ENCODE data around the gene RFC2.

The RFC2 gene

DNA sequence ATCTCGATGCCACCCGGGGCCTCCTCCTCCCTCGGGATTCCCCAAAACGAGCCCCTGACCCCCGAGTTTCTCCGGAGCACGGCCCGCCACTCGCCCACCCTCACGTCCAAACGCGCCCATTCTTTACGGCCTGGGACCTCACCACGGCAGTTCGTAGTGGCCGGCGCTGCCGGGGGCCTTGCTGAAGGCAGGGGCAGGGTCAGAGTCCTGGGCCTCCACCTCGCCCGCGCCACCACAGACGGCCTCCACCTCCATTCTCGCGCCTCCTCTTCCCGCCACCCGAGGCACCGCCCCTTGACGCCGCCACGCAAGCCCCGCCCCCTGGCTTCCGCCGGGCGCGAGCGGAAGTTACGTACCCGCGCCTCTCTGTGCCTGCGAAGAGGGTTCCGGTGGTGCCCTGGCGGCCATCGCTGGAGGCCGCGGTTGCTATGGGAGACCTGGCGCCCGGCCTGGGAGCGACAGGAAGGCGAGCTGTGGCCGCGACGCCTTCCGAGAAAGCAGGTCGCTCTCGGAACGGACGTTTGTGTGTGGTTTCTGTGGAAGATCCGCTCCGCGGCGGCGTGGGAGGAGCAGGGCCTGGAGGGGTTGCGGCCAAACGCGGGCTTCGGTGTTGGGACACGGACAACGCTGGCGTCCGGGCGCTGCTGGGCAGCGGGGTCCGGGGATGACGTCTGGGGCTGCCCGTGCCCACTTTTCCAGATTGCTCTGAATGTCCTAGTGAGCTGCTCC is at the start of gene RFC2:
RFC2 (minus strand) TSS at position 271 of the 729 bp plus-strand sequence; CDS start at position 255, 16 bp downstream.
- DNase-seq = peak; percentile 90

DNA sequence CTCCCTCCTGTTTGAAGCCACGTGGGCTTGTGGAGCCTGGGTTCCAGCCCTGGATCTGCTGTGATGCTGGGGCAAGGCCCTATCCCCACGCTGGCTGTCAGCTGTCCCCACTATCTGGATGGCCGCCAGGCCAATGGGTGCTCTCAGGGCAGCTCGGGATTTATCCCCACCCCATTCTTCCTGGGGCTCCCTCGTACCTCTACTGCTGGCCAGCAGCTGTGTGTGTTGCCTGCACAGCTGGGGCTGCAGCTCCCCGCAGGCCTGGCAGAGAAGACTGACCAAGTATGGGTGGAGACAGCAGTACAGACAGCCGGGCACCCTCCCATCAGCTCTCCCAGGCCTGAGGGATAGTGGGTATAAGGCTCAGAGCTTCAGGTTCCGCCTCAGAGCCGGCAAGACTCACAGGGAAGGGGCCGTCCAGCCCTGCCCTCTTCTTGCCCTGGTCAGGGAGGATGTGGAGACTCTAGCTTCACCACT is 48.6 kb upstream of the RFC2 start:
- DNase-seq = no peak

DNA sequence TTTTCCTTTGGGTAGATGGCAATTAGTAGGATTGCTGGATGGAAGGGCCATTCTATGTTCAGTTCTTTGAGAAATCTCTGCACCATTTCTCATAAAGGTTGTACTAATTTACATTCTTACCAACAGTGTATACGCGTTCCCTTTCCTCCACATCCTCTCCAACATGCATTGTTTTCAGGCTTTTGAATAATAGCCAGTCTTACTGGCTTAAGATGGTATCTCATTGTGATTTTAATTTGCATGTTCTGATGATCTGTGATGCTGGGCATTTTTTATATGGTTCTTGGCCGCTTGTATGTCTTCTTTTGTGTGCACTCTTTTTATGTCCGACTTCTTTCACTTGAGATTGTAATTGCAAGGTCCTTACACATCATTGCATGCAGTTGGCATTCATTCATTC is 46.7 kb upstream of the RFC2 start:
- no peak for DNase-seq

DNA sequence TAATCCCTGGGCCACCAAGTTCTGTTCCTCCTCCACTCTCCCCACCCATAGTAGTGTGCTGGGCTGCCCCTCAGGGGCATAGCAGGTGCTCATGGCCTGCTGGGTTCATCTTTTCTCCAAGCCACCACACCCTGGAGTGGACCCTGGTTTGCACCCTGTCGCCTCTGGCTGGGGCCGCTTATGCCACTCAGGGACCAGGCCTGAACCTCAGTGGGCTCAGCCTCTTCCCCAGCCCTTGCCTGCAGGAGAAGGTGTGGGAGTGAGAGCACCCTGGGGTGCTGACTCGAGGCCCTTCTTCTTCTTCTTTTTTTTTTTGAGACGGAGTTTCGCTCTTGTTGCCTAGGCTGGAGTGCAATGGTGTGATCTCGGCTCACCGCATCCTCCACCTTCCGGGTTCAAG is 45.2 kb upstream of the RFC2 start:
- DNase-seq = no peak

DNA sequence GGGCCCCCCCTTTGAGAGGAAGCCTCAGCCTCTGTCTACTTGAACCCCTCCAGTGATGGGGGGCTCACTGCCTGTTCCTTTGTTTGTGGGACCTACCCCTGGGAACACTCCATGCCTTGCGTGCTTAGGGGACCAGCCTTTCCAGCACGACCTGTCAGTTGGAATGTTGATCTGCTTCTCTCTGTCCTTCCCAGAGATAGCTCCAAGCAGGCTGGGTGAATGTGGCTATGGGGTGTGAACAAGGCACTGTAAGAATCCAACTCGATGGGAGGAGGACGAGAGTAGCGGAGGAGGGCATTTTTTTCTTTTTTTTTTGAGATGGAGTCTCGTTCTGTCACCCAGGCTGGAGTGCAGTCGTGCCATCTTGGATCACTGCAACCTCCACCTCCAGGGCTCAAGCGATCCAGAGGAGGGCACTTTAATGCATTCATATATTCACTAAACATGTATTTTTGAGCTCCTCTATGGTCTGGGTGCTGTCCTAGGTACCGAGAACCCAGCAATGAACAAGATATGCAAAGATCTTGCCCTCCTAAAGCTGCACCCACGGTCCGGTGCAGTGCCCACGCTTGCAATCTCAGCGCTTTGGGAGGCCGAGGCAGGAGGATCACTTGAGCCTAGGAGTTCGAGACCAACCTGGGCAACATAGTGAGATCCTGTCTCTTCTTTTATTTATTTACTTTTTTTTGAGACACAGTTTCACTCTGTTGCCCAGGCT is 43.5 kb upstream of the RFC2 start:
- no peak for DNase-seq

DNA sequence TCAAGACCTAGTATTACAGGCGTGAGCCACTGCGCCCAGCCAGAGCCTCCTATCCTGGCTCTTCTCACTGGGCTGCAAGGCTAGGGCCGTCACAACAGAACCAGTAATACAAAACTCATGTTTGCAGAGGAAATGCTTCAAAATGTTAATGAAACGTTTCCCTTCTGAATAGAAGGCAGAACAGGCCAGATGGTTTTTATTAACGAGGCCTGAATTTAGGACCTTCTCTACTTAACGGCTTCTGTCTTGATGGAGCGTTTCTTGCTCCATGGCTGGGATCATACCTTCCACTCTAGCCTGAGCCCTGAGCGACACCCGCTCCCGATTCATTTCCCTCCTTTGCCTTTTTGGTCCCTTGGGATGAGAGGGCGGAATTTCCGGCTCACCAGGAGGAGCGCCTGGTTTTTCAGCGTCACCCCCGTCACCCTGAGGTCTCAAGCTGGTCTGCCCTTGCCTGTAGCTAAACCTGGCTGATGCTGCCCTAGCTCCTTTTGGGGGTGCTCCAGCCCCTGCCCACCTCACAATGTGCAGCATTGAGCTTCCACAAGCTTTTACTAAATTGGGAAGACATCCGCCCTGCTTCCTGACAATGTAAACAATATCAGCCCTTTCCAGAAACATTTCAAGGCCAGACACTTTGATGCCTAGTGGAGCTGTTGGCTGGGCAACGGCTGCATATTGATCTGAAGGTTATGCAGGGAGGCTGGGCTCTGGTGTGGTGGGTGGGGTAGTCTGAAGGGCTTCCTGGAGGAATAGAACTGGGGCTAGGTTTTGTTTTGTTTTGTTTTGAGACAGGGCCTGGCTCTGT is 40.2 kb upstream of the RFC2 start:
- no peak for DNase-seq

DNA sequence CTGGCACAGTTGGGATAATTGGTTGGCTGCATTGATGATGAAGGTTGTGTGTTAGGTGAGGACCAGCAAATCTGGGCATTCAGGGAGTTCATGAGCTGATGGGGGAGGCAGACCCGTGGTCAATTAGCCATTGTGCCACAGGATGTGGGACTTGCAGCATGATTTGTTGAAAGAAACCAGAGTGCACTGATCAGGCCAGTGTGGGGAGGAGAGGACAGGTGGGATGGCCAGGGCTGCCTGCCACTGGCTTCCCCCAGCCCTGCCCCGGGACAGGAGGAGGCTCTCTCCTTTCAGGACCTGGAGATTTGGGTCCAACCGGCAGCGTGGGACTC is 39.3 kb upstream of the RFC2 start:
- DNase-seq = no peak

DNA sequence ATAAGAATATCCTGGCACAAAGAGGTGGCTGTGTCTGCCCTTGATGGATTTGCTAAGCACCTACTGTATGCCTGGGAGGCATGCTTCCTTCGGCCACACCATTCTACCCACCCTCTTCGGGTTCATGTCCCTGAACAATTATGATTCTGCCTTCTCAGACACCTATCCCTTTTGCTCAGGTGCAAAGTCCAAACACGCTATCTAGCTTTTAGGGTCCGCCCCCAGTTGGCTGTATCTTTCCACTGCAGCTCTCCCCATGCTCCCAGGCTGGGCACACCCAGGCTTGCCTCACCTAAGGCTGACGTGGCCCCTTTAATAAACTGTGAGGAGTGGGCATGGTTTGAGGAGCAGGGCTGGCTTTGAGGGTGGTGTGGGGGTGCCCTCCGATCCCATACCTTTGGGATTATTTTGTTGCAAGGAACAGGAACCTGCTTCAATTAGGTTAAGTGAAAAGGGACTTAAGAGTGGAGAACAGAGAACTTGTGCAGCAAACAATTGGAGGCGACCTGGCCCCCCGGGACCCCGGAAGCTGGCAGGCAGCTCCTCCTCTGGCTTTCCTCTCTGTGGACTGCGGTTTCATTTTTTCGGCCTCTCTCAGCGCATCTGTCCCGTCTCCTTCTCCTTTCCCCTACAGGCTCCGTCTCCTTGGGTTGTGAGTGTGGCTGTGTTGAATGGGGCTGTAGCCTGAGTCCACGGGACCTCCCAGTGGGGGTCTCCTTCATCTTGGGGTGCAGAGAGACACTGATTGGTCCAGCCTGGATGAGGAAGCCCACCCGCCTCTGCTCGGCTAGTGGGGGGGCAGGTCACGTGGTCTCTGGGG is 38.8 kb upstream of the RFC2 start:
- DNase-seq = no peak

DNA sequence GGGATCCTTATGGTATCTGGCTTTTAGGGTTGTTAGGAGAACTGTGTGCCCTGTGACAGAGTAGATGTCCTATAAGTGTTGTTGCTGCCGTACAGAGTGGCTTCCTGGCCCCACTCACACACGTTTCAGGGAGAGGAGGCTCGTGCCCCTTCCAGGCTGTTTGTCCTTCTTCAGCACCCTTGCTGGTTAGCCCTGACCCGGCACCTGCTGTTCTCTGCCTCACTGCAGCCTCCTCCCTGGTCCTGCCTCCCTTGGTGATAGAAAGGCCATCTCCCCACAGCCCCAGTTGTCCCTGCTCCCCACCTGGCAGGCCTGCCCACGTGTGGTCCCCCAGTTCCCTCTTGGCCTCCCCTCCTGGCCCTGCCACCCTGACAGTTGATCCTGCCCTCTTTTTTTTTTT is 37.3 kb upstream of the RFC2 start:
- no peak for DNase-seq

DNA sequence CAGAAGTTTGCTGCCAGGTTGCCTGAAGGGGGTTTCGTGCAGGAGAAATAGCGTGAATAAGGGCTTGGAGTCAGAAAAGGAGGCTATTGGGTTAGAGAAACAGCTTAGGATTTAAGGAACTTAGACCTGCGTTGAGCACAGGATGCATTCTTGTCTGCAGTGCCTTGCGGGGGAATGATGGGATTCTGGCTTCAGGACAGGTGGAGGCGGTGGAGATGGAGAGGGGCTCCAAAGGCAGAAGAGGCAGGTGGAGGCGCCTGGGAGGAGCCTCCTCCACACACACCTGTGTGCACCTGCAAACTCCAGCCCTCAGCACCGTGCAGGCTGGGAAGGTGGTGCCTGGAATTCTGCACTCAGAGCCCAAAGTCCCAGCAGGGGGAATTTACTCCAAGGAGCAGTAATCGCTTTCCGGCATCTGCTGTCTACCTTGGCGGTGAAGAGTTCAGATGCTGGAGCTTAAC is 36.8 kb upstream of the RFC2 start:
- no peak for DNase-seq

DNA sequence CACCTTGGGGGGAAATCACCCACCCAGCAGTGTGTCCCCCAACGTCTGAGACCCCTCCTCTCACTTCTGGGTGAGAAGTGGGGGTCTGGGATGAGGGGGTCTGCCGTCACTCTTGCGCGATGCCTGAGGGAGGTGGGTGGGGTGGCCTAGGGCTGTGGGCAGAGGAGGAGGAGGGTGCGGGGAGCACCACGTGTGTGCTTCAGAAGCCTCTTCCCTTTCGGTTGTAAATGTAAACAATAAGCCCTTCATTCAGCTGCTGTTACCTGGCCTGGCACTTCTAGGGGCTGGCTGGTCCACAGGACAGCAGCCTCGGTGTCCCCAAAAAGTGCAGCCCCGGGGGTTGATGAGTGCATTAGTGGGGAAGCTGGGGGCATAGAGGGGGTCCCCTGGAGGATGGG is 36.4 kb upstream of the RFC2 start:
- no peak for DNase-seq

DNA sequence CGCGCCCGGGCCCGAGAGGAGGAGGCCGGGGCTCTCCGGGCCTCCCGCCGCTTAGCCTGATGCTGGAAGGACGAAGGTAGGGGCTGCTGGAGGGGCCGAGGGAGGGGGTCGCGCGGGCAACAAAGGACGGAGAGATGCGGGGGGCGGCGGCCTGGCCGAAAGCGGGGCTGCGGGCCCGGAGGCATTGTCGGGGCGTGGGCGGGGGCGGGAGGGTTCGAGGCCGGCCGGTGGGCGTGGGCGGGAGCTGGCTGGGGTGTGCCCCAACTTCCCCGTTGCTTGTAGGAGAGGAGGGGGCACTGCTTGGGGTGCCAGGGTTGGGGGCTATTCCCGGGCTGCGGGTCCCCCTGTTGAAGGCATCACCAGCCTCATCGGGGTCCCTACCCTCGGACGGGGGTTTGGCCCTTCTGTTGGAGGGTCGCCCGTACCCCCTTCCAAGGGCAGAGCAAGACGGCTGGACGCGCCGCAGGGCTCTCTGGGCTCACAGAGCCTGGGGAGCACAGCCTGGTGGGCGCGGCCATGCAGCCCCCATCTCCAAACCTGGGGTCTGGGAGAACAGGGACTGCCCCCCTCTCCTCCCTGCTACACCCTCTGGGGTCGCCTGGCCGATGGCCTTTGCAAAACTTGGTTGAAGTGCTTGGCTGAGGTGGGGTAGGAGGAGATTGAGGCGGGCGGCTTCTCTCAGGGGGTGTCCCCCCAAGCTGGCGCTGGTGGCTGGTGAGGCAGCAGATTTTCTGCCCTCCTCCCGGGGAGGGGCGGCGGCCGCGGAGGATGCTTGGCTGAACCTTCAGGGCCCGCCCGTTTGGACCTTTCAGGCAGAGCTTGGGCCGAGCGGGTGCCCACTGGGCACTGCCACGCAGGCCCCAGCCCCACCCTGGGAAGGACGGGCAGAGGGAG is 35.7 kb upstream of the RFC2 start:
- DNase-seq = no peak

DNA sequence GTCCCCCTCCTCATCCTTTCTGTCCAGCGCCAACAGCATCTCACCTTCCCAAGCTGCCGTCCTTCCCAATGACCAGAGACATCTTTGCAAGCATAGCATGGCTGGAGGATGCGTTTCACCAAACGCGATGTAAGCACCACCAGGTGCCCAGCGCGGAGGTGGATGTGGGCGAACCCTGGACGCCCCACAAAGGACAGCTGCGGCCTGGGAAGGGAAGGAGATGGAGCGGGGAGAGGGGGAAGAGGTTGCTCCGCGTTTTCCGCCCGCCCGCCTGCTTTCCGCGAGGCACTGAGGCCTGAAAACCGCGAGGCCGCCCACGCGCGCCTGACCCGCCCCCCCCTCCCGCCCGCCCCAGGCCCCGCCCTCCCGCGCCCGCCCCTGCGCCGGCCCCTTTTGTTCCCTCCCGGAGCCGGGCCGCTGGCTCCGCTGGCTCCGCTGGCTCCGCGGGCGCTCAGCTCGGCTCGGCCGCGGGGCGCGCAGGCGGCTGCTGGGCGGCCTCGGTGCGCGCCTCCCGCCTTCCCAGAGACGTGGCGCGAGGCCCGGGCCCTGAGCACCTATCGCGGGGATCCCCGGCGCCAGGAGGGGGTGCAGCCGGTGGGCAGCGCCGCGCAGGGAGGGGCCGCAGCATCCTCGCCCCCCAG is 34.9 kb upstream of the RFC2 start, which contains the start of gene CLIP2:
CLIP2 (plus strand) TSS at position 390 of the 641 bp plus-strand sequence. CDS start 28,140 bp downstream, outside the sequence.
- DNase-seq = peak; percentile 51

DNA sequence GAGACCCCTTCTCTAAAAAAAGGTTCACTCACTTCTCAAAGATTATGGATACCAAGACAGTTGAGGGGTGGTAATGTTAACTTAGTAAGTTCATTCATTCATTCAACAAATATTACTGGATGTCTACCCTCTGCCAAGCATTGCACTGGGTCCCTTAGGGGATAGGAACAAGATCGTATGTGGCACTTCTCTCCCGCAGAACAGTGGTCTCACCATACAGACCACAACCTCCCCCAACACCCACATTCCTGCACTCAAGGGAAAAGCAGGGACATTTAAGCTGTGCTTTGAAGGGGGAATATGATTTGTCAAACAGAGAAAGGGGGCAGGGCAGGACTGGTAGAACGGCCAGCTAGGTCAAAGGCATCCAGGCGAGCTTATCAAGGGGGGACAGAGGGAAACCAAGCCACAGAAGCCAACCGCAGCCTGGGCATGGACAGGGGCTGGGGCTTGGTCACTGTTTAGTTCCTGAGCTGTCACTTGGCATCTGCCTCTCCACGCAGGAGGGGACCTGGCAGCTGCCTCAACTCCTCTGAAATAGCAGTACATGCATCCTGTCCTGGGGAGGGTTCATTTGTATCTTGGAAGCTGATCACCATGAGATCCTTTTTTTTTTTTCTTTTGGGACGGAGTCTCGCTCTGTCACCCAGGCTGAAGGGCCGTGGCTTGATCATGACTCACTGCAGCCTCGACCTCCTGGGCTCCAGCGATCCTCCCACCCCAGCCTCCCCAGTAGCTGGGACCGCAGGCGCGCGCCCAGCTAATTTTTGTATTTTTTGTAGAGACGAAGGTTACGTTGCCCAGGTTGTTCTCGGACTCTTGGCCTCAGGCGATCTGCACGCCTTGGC is 34.1 kb upstream of the RFC2 start:
- DNase-seq = no peak

DNA sequence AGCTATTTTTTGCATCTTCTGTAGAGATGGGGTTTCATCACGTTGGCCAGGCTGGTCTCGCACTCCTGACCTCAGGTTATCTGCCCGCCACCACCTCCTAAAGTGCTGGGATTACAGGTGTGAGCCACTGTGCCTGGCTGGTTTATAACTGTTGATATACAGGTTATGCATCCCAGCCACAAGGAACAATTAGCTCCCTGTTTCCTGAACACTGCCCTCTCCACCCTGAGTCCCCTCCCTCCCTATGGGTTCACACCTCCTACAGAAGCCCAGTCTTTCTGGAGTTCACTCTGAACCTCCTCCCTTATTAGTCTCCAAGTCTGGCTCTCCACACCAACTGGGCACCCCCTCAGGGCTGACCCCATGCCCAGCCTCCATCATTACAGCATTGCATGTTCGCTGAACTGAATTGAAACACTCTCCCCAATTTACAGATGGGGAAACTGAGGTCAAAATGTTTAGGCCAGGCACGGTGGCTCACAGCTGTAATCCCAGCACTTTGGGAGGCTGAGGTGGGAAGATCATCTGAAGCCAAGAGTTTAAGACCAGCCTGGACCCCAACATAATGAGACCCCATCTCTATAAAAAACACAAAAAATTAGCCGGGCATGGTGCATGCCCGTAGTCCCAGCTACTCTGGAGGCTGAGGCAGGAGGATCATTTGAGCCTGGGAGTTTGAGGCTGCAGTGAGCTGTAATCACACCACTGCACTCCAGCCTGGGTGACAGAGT is 33.3 kb upstream of the RFC2 start:
- no peak for DNase-seq

DNA sequence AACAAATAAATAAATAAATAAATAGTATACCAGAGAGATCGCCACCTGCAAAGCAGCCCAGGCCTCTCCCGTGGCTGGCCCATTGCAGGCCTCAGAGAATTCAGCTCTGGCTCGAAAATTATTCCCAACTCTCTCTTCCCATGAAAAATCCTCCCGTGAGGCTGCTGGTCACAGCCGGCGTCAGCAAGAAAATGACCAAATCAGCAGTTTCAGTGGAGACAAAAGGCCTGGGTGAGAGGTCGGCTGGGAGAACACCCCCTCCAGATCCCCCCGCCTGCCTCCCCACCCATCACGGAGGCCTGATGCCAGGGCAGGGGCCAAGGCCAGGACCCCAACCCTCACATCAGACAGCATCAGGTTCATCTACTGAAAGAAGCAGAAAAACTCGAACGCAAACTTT is 31.9 kb upstream of the RFC2 start:
- DNase-seq = no peak

DNA sequence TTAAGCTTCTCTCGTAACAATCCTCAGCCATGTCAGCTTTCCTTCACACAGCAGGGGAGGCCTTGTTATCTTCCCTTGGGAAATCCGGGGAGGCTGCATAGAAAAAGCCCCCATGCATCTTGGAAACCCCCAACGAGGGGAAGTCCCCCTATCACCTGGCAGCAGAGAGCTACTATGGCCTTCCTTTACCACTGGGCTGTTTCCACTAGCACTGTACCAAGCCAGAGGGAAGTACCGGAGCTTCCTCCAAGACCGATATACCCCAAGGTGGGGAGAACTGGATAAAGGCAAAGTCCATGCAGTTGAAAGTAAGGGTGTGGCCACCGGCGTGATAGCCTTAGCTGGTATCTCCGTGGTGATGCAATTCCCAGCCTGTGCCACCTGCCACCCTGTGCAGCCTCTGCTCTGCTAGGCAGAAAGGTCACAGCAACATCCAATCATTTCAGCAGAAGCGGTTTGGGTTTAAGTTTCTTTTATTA is 30.6 kb upstream of the RFC2 start:
- no peak for DNase-seq

DNA sequence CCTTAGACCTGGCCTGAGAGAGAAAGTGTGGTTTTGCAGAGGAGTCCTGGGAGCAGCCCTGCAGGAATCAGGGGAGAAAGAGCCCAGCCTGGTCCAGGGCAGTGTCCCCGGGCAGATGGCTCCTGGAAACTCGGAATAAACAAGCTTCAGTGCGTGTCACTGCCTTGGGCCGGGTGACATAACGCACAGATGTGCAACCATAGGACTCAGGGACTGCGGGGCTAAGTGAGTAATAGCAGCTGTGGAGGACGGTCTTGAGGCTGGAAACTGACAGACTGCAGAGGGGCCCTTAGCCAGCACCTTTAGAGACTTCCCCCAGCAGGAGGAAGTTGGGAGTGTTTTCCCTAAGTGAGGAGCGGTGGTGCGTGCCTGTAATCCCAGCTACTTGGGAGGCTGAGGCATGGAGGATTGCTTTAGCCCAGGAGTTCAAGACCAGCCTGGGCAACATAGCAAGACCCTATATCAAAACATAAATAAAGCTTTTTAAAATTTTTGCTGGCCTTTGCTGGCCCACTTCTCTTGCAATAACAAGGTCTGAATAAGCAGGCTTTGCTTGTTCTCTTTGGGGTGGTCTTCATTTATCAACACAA is 29.8 kb upstream of the RFC2 start:
- no peak for DNase-seq
